SW480 (cell line): ENCODE results near the gene ISG20.
"Not testable (repeated sequence)": the region's sequence is repeated elsewhere in the genome, so short reads cannot be mapped to it uniquely, and the experiment has no call there.

Experiments used
- DNase-seq: peaks from one replicate; pipeline ENCODE4 v3.0.0-alpha.2; 2016; ENCODE audit warnings: low spot score

ISG20 gene

GRCh38 chr15:88618686-88619085, 20.1 kb upstream of the ISG20 start:
- no peak for DNase-seq

- no peak for DNase-seq
These were observed 19.0 kb upstream of the ISG20 start for GRCh38 chr15:88619796-88620195.

GRCh38 chr15:88620995-88621772, 17.6 kb upstream of the ISG20 start, which contains the start of gene AEN:
TSS of gene AEN (plus strand) at chr15:88621340. CDS start at chr15:88626210, 4,870 bp downstream.
- DNase-seq, result peak; percentile 96

- DNase-seq, result peak; percentile 76
These were observed 16.8 kb upstream of the ISG20 start for GRCh38 chr15:88621789-88622604.

- DNase-seq, result no peak
These were observed 16.2 kb upstream of the ISG20 start for GRCh38 chr15:88622605-88622975.

- peak; percentile 88 for DNase-seq
These were observed 15.8 kb upstream of the ISG20 start for GRCh38 chr15:88623061-88623460.

- no peak for DNase-seq
These were observed 15.2 kb upstream of the ISG20 start for GRCh38 chr15:88623632-88624031.

- DNase-seq, result peak; percentile 57
These were observed 14.5 kb upstream of the ISG20 start for GRCh38 chr15:88624156-88624970.

GRCh38 chr15:88624971-88625490, 13.8 kb upstream of the ISG20 start:
- no peak for DNase-seq

GRCh38 chr15:88625943-88626741, 12.7 kb upstream of the ISG20 start:
- no peak for DNase-seq

- DNase-seq, result peak; percentile 82
These were observed 11.4 kb upstream of the ISG20 start for GRCh38 chr15:88627463-88627862.

- no peak for DNase-seq
These were observed 10.7 kb upstream of the ISG20 start for GRCh38 chr15:88628018-88628654.

GRCh38 chr15:88629071-88629470, 9.7 kb upstream of the ISG20 start:
- no peak for DNase-seq

- no peak for DNase-seq
These were observed 8.6 kb upstream of the ISG20 start for GRCh38 chr15:88630141-88630721.

GRCh38 chr15:88630798-88631463, 7.9 kb upstream of the ISG20 start:
- no peak for DNase-seq

GRCh38 chr15:88631464-88632028, 7.3 kb upstream of the ISG20 start:
- no peak for DNase-seq

- not testable (repeated sequence) for DNase-seq
These were observed 6.0 kb upstream of the ISG20 start for GRCh38 chr15:88632797-88633196.

GRCh38 chr15:88634449-88634848, 4.4 kb upstream of the ISG20 start:
- DNase-seq, result no peak

GRCh38 chr15:88635318-88635717, 3.5 kb upstream of the ISG20 start:
- DNase-seq, result no peak
